GM18505 (cell line): ENCODE results near the gene EXOC6B.

Experiments
- ATAC-seq: cut with Tn5 transposase; IDR thresholded peaks from one replicate; pipeline ENCODE4 v1.9.1; 2021; ENCODE audit not compliant: unreplicated experiment
- POLR2A ChIP-seq: IDR thresholded peaks from 4 replicates; pipeline ENCODE4 v1.6.1; 2011; ENCODE audit warnings: borderline replicate concordance; ENCODE audit not compliant: insufficient read depth, insufficient read length; ENCODE audit errors: extremely low read depth

EXOC6B gene

GRCh38 chr2:72143441-72144273 lies 682.2 kb downstream of the EXOC6B start:
- no peak for TF ChIP-seq POLR2A
- no peak for ATAC-seq

- TF ChIP-seq POLR2A, result no peak
- no peak for ATAC-seq
These were observed 683.0 kb downstream of the EXOC6B start for GRCh38 chr2:72142570-72143440.

GRCh38 chr2:72141881-72142451 lies 683.9 kb downstream of the EXOC6B start:
- ATAC-seq, result no peak
- no peak for TF ChIP-seq POLR2A

DNA sequence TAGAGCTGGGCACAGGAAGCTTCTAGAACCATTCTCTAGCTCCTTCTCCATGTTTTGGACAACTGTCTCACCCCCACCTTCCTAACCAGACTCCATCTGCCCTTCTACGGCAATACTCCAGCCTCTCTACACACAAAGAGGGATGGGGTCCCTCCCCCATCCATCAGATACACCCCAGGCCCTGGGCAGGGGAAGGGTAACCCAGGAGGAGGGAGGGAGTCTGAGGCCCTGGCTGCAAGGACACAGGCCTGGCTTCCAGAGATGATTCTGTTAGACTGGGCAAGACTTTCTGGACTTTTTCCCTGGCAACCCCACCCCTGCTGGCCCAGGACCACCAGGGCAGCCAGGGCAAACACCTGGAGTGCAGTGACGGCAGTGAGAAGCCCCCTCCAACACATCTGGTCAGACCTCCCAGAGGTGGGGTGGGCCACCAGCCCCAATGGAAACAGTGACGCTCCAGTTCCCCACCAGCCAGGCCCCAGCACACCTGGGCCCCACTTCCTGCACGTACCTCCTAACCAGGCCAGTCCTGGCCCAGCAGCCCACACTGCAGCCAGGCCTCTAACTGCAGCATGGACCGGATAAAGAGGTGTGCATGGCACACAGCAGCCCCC lies 684.7 kb downstream of the EXOC6B start:
- ATAC-seq, result no peak
- no peak for TF ChIP-seq POLR2A

GRCh38 chr2:72140621-72140960 lies 685.2 kb downstream of the EXOC6B start:
- no peak for TF ChIP-seq POLR2A
- no peak for ATAC-seq

DNA sequence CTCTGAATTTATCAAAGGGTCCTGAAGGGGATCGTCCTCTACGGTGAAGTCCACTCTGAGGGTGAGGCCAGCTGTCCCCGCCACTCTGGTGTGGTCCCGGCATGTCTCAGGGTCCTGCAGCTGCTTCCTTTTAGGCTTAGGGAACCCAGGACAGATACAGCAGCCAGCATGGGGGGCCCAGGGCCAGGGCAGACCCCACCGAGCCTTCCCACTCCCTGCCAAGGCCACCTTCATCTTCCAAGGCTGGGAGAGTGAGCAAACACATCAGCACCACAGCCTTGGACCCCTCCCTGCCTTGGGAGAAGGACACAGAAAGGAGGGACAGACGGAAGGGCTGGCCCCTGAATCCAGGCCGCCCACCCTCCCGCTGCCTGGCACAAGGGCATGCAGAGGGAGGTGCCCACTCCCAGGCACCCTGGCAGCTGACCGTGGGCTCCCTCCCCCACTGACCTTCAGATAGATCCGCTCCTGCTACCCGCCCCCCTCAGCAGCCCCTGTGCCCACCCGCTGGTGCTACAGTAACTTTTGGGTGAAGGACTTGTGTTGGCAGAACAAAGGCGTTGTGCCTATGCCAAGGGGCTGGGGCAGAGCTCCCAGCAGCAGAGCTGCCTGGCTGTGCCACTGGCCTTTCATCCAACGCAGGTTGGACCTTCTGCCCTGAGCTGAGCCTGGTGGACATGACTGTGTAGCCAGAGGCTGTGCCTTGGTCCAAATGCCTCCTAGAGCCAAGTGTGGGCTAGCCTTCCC lies 685.8 kb downstream of the EXOC6B start:
- no peak for ATAC-seq
- TF ChIP-seq POLR2A, result no peak

GRCh38 chr2:72139471-72139873 lies 686.4 kb downstream of the EXOC6B start:
- ATAC-seq, result no peak
- no peak for TF ChIP-seq POLR2A

DNA sequence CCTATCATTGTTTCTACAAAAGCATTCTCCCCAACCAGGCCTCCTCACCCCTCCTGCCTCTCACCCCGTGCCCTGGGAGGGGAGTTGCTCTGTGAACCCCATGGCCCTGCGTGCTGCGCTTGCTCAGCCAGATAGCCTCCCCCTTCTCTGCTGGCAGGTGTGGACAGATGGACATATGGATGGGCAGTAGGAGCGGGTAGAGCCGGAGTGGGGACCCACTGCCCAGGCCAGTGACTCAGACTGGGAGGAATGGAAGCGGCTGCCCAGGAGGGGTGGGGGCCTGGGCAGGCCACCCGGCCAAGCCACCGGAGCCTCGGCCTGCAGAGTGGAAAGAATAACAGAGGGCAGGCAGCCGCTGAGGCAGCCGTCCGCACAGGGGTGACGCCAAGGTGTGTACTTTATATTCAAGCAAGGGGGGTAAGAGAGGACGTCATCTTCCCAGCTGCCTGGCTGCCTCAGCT lies 686.9 kb downstream of the EXOC6B start:
- no peak for ATAC-seq
- TF ChIP-seq POLR2A, result no peak

GRCh38 chr2:72138011-72138881 lies 687.6 kb downstream of the EXOC6B start:
- no peak for ATAC-seq
- TF ChIP-seq POLR2A, result no peak

DNA sequence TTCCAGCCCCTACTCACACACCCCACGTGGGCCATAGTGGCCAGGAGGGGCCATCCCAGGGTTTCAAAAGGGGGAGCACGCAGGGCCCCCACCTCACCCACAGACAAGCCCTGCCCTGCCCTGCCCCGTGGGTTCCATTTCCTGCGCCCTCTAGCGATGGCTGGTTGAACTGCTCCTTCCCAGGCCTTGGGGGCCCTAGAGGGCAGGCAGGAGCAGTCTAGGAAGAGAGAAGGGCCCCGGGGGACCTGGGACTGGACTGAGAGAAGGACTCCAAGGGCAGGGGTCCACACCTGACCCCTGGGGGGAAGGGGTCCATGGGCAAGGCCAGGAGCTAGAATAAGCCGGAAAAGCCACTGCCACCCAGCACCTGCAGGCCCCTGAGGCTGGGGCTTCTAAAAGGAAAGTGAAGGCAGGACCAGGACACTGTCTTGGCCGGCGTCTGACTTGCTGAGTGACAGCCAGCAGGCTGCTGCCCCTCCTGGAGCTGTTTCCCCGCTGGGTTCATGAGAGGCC lies 688.3 kb downstream of the EXOC6B start:
- ATAC-seq, result peak; percentile 81
- no peak for TF ChIP-seq POLR2A

DNA sequence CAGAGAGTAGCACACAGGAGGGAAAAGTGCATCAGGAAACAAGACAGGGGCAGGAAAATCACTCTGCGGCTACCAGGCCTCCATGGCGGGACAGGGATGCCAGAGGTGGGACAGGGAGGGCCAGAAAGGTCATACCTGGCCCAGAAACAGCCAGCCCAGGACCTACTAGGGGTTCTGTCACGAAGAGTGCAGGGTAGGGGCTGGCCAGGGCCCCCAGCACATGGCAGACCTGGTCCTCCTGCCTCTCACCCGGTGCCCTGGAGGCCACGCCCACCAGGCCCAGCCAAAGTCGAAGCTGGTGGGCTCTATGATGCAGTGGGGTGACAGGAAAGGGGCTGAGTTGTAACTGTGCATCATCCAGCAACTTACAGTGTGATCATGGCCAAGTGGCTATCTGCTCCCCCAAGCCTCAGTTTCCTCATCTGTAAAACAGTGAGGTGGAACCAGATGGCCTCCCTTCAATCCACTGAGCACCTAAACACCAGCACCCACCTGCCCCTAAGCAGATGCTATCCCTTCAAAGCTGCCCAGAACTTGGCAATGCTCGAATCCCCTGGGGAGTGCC lies 688.8 kb downstream of the EXOC6B start:
- ATAC-seq, result peak; percentile 22
- no peak for TF ChIP-seq POLR2A
